GM19023 (cell line): ENCODE data around the gene PDE5A.
"Not testable (repeated sequence)": the region's sequence is repeated elsewhere in the genome, so short reads cannot be mapped to it uniquely, and the experiment has no call there.

Source experiments
- ATAC-seq: cut with Tn5 transposase; IDR thresholded peaks from one replicate; pipeline ENCODE4 v1.9.1; 2021; ENCODE audit warnings: mild to moderate bottlenecking, moderate library complexity; ENCODE audit not compliant: unreplicated experiment

Gene PDE5A

GRCh38 chr4:119646347-119647071 is 17.9 kb upstream of the PDE5A start:
- no peak for ATAC-seq

- no peak for ATAC-seq
Measured at GRCh38 chr4:119643306-119644042, 14.9 kb upstream of the PDE5A start.

DNA sequence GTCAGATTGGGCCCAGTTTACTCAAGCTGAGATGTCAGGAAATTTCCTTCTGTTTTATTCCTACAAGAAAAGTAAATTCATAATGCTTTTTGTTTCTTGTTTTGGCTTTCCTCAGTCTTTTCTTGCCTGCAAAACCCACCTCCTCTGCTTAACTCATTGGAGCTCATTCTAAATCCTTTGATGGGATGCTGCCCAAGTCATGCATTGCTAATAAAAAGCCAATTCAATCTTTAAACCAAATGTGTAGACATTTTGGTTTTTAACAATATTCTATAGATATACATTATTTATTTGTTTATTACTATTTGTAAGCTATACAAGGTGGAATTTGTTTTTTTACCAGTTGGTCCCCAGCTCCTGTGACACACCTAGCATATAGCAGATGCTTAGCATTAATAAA is 13.2 kb upstream of the PDE5A start:
- no peak for ATAC-seq

DNA sequence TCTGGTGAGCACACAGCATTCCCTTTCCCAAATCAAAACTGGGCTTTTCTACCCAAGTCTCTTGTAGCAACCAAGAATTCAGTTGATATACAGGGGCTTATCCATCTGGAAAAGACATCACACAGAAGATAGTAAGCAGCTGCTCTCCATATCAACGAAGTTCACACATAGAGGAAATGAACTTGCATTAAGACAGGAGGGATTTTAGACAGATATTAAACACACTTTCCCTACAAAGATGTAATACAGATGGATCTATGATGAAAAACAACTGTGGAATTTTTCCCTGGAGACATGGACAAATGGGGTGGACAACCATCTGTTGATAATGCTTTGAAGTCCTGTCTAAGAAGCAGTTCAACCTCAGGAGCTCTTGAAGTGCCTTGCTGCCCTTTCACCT is 9.8 kb upstream of the PDE5A start:
- no peak for ATAC-seq

DNA sequence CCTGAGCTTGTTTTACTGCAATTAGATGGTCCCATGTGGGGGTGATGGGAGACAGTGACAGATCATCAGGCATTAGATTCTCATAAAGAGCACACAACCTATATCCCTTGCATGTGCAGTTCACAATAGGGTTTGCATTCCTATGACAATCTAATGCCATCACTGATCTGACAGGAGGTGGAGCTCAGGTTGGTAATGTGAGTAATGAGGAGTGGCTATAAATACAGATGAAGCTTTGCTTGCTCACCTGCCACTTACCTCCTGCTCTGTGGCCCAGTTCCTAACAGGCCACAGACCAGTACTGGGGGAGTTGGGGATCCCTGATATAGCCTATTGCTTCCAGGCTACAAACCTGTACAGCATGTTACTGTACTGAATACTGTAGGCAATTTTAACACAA is 8.2 kb upstream of the PDE5A start:
- ATAC-seq = not testable (repeated sequence)

GRCh38 chr4:119632216-119632615 is 3.6 kb upstream of the PDE5A start:
- no peak for ATAC-seq

GRCh38 chr4:119629142-119629471 is 503 bp upstream of the PDE5A start:
- ATAC-seq = peak; percentile 26

- peak; percentile 53 for ATAC-seq
Measured at GRCh38 chr4:119627267-119628255, 1.0 kb downstream of the PDE5A start.

- no peak for ATAC-seq
Measured at GRCh38 chr4:119626943-119627266, 1.7 kb downstream of the PDE5A start.

DNA sequence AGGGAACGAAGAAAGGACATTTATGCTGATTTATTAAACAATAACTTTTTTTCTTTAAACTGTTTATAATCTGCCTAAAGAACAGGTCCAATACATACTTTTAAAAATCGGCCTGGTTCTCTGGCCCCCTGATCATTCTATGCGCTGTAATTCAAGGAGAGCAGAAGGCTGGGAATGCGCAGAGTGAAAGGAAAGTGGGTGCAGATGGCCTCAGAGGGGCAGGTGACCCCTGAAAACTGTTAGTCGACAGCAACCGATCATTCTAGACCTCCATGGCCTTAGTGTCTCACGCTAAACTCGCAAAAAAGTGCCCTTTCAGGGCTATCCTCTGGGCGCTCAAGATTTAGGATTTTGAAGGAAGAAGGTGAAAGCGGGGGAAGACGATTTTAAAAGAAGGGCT is 2.2 kb downstream of the PDE5A start:
- no peak for ATAC-seq

DNA sequence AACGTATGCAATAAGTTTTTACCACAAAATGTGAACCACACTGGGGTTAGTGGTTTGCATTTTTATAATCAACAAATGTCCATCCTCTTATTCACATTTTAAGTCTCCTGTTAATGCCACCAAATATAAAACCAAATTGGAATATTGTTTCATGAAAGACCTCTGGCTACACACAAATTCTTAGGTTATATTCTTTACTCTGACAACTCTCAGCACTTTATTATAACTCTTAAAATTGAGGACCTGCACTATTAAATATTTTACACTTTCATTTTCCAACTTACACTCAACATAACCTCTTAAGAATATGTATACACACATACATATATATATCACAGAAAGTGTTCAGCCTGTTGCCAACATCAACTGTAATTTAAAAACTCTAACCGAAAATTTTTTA is 2.8 kb downstream of the PDE5A start:
- no peak for ATAC-seq

- ATAC-seq = no peak
Measured at GRCh38 chr4:119624356-119624755, 4.2 kb downstream of the PDE5A start.

DNA sequence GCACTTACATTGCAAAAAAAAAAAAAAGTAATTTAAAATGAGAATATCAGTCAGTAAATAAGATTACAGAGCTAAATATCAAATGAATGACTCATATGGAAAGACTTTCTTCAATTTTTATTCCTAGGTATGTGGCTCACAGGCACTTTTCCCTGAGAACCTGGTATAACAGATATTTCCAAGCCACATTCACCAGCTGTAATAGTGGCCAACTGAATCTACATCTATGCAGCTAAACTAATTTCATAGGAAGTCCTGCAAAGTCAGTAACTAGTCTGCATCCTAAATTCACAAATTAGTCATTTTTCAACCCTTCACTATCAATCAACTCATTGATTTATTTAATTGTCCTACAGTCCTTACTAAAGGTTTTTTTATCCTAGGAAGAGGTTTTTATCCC is 5.6 kb downstream of the PDE5A start:
- ATAC-seq = no peak

DNA sequence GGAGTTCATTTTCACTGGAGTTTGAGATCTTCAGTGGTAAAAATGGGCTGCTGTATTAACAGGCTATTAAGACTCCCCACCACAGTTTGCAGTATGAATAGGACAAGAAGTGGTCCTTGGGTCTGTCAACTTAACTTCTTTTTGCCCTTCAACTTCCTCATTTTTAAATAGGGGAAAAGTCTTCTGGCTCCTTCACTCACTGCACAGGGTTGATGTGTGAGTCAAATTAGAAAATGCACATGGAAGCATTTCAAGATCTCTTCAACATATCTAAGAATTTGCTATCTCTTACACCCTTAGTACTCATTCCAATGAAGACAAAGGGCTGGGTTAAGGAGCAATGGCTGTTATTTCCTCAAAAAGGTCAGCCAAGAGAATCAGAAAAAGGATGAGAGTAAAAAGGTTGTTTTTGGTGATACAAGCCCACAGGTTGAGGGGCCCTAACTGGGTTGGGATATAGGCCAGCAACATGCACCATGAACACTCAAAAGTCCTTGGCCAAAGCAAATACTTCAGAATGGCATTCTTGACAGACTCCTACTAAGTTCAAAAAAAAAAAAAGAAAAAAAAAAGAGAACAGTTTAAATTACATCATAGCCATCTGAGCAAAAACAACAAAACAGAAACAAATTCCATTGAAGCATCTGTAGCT is 13.4 kb downstream of the PDE5A start:
- no peak for ATAC-seq

DNA sequence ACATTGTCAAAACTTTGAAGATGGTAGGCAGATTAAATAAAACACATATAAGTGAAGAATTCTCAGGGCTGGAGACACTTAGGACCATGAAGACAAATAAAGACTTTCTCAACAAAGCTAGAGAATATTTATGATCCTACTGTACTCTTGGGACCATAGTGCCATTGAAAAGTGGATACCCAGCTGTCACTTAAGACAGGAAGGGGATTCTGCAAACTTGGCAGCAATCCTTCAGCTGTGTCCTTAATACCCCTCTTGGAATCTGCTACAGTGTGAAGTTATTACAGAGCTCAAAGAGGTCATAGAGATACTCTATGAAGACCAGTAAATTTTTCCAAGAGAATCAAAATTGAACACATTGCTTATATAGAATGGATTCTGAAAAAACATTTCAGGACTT is 24.3 kb downstream of the PDE5A start:
- ATAC-seq = no peak

DNA sequence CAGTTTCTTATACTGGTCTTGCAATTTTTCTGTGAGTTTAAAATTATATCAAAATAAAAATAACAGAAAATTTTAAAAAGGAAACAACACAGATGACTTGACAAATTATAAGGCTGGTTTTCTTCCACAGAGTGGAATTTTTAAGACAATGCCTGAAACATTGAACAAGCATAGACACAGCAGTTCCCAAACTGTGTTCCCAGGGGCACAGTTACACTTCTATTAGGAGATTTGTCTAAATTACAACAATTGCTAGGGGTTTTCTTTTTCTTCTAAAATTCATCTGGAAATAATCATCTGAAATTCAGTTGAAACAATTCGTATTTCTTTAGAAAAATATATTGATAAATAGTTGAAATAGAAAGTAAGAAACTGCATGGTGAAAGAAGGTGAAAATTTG is 26.2 kb downstream of the PDE5A start:
- ATAC-seq = no peak

DNA sequence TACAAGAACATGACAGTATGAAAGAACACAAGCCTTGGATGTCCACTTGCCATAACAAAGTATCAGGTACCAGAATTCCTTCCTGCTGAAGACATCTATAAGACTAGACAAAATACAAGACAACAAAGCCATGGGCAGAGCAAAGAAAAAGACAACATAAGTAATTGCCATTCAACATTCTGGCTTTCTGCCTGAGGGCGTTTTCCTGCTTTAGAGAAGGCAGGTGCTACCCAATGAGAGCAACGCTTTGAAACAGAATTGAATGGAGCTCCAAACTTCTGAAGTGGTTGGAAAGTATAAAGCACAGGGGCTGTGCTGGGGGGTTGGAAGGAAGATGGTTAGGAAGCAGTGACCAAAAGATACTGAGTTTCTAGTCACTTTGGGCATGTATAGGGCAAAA is 30.1 kb downstream of the PDE5A start:
- ATAC-seq = no peak

- no peak for ATAC-seq
Measured at GRCh38 chr4:119597377-119597776, 31.2 kb downstream of the PDE5A start.

DNA sequence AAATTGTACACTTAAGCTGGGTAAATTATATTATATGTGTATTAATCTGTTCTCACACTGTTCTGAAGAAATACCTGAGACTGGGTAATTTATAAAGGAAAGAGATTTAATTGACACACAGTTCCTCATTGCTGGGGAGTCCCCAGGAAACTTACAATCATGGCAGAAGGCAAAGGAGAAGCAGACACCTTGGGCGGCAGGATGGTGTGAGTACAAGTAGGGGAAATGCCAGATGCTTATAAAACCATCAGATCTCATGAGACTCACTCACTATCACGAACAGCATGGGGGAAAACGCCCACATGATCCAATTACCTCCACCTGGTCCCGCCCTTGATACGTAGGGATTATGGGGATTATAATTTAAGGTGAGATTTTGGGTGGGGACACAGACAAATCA is 34.9 kb downstream of the PDE5A start:
- ATAC-seq = no peak

- no peak for ATAC-seq
Measured at GRCh38 chr4:119592830-119593229, 35.8 kb downstream of the PDE5A start.

GRCh38 chr4:119589165-119589564 is 39.4 kb downstream of the PDE5A start:
- no peak for ATAC-seq
